Measurements from ENCODE around the gene IFRD2.

- TF ChIP-seq CTCF (IDR thresholded peaks at IDR 0.05) = no peak
- TF ChIP-seq POLR2AphosphoS5 (IDR thresholded peaks at IDR 0.05) = no peak
- no peak for TF ChIP-seq EP300 (IDR thresholded peaks at IDR 0.05)
These were observed 37.0 kb downstream of the IFRD2 start for GRCh38 chr3:50255251-50255615.

All from sigmoid colon (tissue), 4 donors.